ENCODE measurements around the gene TMEM14B.

Gene TMEM14B

GRCh38 chr6:10721850-10722569, 25.6 kb upstream of the TMEM14B start:
- no peak for DNase-seq
- no peaks in the 10 kb centered on the region for H3K27me3 ChIP-seq (replicated peaks)
- TF ChIP-seq, protein P1, sequence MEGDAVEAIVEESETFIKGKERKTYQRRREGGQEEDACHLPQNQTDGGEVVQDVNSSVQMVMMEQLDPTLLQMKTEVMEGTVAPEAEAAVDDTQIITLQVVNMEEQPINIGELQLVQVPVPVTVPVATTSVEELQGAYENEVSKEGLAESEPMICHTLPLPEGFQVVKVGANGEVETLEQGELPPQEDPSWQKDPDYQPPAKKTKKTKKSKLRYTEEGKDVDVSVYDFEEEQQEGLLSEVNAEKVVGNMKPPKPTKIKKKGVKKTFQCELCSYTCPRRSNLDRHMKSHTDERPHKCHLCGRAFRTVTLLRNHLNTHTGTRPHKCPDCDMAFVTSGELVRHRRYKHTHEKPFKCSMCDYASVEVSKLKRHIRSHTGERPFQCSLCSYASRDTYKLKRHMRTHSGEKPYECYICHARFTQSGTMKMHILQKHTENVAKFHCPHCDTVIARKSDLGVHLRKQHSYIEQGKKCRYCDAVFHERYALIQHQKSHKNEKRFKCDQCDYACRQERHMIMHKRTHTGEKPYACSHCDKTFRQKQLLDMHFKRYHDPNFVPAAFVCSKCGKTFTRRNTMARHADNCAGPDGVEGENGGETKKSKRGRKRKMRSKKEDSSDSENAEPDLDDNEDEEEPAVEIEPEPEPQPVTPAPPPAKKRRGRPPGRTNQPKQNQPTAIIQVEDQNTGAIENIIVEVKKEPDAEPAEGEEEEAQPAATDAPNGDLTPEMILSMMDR (IDR thresholded peaks at IDR 0.05; ENCODE audit: low read depth, low read length, missing control alignments), result no peak
- peak overlapping the region; percentile 75 for H3K27ac ChIP-seq
- H3K4me3 ChIP-seq (ENCODE audit: low read depth, low read length), result peak overlapping the region; percentile 76
- peaks cover 11% of the 10 kb centered on the region for H3K36me3 ChIP-seq (replicated peaks)
- in situ Hi-C loops (cut with HindIII; ENCODE audit: low pct_ligation_motif_present, low sequenced_read_pairs), result no loop called here

DNA sequence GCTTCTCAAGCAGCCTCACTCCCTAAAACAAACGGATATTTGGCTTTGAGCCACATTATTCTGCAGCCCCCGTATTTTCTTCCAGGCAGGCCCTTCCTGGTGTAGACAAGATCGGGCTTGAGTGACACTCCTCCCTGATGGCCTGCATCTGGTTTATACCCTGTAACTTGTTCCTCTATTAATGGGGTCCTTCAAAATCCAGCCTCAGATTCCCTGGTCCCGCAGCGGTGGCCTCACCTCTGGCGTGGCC, 25.1 kb upstream of the TMEM14B start:
- Histone ChIP-seq H3K36me3 (replicated peaks) (peaks cover 15% of the 10 kb centered on the region), H3K27ac (peak overlapping the region; percentile 75), H3K27me3 (replicated peaks) (no peaks in the 10 kb centered on the region), H3K4me3 (ENCODE audit: low read depth, low read length) (peak overlapping the region; percentile 76)
- in situ Hi-C loops (cut with HindIII; ENCODE audit: low pct_ligation_motif_present, low sequenced_read_pairs), result no loop called here
- TF ChIP-seq, protein P1 (IDR thresholded peaks at IDR 0.05; ENCODE audit: low read depth, low read length, missing control alignments), result no peak
- no peak for DNase-seq

- peak; percentile 98 for DNase-seq
- in situ Hi-C loops (cut with HindIII; ENCODE audit: low pct_ligation_motif_present, low sequenced_read_pairs), result no loop called here
- H3K27me3 ChIP-seq (replicated peaks), result no peaks in the 10 kb centered on the region
- H3K4me3 ChIP-seq (ENCODE audit: low read depth, low read length), result peak within 1 kb of the TSS; percentile 76
- H3K27ac ChIP-seq, result peak within 1 kb of the TSS; percentile 75
- TF ChIP-seq, protein P1 (IDR thresholded peaks at IDR 0.05; ENCODE audit: low read depth, low read length, missing control alignments), result no peak
- peaks cover 15% of the 10 kb centered on the region for H3K36me3 ChIP-seq (replicated peaks)
These were observed 24.6 kb upstream of the TMEM14B start, which contains the start of gene TMEM14C for GRCh38 chr6:10722820-10723566. Gene TMEM14C, plus strand, starts transcription at chr6:10723070. Its CDS starts 1,544 bp downstream, at chr6:10724614.

- peak overlapping the region; percentile 75 for H3K27ac ChIP-seq
- peak overlapping the region; percentile 76 for H3K4me3 ChIP-seq (ENCODE audit: low read depth, low read length)
- no peak for DNase-seq
- TF ChIP-seq, protein P1 (IDR thresholded peaks at IDR 0.05; ENCODE audit: low read depth, low read length, missing control alignments), result no peak
- peaks cover 15% of the 10 kb centered on the region for H3K36me3 ChIP-seq (replicated peaks)
- in situ Hi-C loops (cut with HindIII; ENCODE audit: low pct_ligation_motif_present, low sequenced_read_pairs), result no loop called here
- no peaks in the 10 kb centered on the region for H3K27me3 ChIP-seq (replicated peaks)
These were observed 24.1 kb upstream of the TMEM14B start for GRCh38 chr6:10723567-10723881.

- in situ Hi-C loops (cut with HindIII; ENCODE audit: low pct_ligation_motif_present, low sequenced_read_pairs), result no loop called here
- Histone ChIP-seq H3K27me3 (replicated peaks) (no peaks in the 10 kb centered on the region), H3K4me3 (ENCODE audit: low read depth, low read length) (no peak overlapping the region), H3K27ac (no peak overlapping the region), H3K36me3 (replicated peaks) (peaks cover 22% of the 10 kb centered on the region)
- TF ChIP-seq, protein P1 (IDR thresholded peaks at IDR 0.05; ENCODE audit: low read depth, low read length, missing control alignments), result no peak
- no peak for DNase-seq
These were observed 22.6 kb upstream of the TMEM14B start for GRCh38 chr6:10725044-10725443.
